Globus pallidus (tissue), 1 donor: ENCODE results near the gene CCDC88C.
"Not testable (repeated sequence)": the region's sequence is repeated elsewhere in the genome, so short reads cannot be mapped to it uniquely, and the experiment has no call there.

Experiments
- DNase-seq: peaks from one replicate; pipeline ENCODE4 v3.0.0-alpha.2; 2015; ENCODE audit warnings: low spot score

CCDC88C gene

DNA sequence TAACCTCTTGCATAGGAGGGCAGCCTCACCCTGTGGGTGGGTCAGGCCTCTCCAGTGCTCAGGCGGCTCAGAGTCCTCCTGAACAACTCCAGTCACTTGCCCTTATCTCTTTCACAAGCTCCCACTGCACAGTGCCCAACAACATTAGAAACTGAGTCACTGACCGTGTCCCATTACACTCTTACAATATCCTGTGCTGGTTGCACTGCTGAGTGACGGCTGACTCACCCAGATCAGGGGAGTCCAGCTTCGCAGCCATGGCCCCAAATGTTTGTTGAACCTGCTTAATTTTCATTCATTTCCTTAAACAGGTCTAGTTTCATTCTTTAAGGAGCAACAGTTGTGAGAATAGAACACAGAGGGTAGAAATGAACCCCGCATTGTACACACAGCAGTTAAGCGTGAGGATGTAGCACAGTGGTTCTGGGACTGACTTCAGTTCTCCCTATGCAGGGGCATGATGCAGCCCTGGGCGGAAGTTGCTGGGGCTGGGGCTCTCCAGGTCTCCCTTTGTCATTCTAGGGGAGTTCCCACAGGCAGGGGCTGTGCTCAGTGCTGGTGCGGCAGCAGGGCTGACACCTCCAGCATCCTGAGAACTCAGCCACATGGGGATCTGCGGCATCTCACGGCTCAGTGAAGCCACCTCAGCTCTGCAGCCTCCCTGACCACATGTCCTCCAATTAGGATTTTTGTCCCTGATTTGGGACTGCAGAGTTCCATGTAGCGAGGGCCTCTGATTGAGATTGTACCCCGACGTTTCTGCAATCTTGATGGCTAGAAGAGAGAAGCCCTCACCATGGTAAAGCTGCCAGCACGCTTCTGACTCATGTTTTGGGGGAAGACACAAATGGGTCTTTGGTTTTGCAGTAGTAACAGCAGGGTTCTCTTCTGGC is 189.3 kb downstream of the CCDC88C start:
- DNase-seq: no peak

GRCh38 chr14:91227183-91227628 is 190.4 kb downstream of the CCDC88C start:
- DNase-seq: no peak

DNA sequence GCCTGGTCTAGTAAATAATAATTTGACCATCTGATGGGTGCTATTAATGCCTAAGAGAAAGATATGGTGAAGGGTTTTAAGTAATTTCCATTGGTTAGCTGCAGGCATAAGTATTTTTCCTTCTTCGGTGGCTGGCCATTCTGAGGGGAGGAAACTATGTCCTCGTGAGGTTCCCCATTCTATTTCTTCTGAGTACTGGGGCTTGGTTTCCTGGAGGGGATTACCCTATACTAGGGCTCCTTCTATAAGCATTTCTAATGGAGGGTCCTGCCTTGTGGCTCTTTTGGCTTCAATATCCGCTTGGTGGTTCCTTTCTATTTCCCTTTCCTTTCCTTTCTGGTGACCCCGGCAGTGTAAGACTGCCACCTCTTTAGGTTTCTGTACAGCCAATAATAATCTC is 191.3 kb downstream of the CCDC88C start:
- not testable (repeated sequence) for DNase-seq

GRCh38 chr14:91225025-91225424 is 192.6 kb downstream of the CCDC88C start:
- no peak for DNase-seq

DNA sequence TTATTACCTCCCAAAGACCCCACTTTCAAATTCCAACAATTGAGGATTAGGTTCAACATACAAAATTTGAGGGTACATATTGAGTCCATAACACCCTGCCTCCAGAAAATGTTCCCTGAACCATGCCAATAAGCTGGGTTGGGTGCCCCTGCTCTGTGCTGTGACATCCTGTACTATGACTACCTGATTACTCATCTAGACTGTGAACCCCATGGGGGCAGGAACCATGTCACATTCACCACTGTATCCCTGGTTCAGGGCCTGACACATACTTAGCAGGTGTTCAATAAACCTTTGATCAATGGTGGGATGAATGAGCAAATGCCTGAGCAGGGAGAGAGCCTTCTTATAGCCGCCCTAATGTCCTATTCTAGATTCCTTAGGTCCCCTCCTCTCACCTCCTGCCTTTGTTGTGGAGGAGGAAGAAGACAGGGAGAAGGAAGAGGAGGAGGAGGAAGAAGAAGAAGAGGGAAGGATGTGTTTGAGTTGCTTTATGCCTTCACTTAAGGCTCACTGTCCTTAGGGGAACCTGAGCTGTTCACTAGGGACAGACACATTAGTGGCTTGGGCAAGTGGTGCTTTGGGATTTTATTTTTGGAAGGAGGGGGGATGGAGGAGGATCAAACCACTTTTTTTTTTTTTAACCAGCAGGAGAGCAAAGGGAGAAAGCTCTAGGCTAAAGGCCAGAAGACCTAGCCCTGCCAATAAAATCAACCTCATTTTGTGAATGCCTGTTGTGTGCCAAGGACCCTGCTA is 194.4 kb downstream of the CCDC88C start:
- DNase-seq: no peak
